ENCODE results near the gene HDAC9. TPM values are rescaled to one million over a fixed set of nuclear protein-coding genes. Genes with fewer than 3 reads are reported as not detected.

The HDAC9 gene
- total and polyA plus RNA-seq, 11 donors: 4.8 to 62.9 (median 30.6) TPM

DNA sequence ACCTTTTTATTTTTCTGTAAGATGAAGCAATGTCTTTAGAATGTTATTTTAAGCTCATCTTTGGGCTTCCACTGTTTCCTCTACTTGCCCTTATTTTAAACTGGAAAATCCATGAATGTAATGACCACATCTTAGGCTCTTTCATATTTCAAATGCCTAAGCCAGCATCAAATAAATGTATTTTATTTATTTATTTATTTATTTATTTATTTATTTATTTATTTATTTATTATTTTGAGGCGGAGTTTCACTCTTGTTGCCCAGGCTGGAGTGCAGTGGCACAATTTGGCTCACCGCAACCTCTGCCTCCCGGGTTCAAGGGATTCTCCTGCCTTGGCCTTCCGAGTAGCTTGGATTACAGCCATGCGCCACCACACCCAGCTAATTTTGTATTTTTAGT is 69.2 kb downstream of the HDAC9 start:
- Histone ChIP-seq H3K27ac (no peak overlapping the region), H3K4me3 (no peak overlapping the region), H3K36me3 (no peaks in the 10 kb centered on the region), H3K27me3 (no peaks in the 10 kb centered on the region), H3K9me3 (no peaks in the 10 kb centered on the region), H3K4me1 (peaks cover 0 to 14% (median 3%) of the 10 kb centered on the region in 12 donors)
- TF ChIP-seq CTCF (IDR thresholded peaks at IDR 0.05) (no peak), POLR2A (IDR thresholded peaks at IDR 0.05) (no peak)
- 96 to 97% (median 96%) methylated on average over 5 of the region's 5 CpGs for WGBS, 4 donors
- intact Hi-C loops (cut with DNase I): loop anchor here in 3 of 10 donors (5.0 to 10.0 kb wide), 2 partner anchors 67 to 170 kb away; partner anchors contain the start of gene HDAC9 (in 2 of the 3)
- ATAC-seq: no peak
- DNase-seq: no peak

- intact Hi-C loops (cut with DNase I): loop anchor here in 2 of 10 donors (5.0 to 10.0 kb wide), 2 partner anchors 68 to 171 kb away; partner anchors contain the start of gene HDAC9 (in 1 of the 2)
- H3K27me3 ChIP-seq: no peaks in the 10 kb centered on the region
Observed at GRCh38 chr7:18565337-18565736, 69.8 kb downstream of the HDAC9 start.

GRCh38 chr7:18566205-18566604 is 70.7 kb downstream of the HDAC9 start:
- no peaks in the 10 kb centered on the region for H3K36me3 ChIP-seq
- ATAC-seq: no peak
- H3K4me3 ChIP-seq: no peak overlapping the region
- H3K27ac ChIP-seq: no peak overlapping the region
- DNase-seq: no peak
- intact Hi-C loops (cut with DNase I): loop anchor here in 3 of 10 donors (1.0 to 10.0 kb wide), 3 partner anchors 19 to 171 kb away; partner anchors contain the start of gene HDAC9 (in 1 of the 3)
- H3K27me3 ChIP-seq: no peaks in the 10 kb centered on the region
- 98 to 100% (median 99%) methylated on average over 1 of the region's 1 CpG for WGBS, 4 donors
- no peak for TF ChIP-seq POLR2A (IDR thresholded peaks at IDR 0.05)
- no peak for TF ChIP-seq CTCF (IDR thresholded peaks at IDR 0.05)
- H3K4me1 ChIP-seq: peaks cover 0 to 24% (median 6%) of the 10 kb centered on the region in 12 donors
- H3K9me3 ChIP-seq: no peaks in the 10 kb centered on the region

More at GRCh38 chr7:18565337-18565736, 69.8 kb downstream of the HDAC9 start:
- no peak for ATAC-seq
- no peak for DNase-seq
- no peak overlapping the region for H3K4me3 ChIP-seq
- peaks cover 0 to 16% (median 3%) of the 10 kb centered on the region in 12 donors for H3K4me1 ChIP-seq
- no peak for TF ChIP-seq POLR2A (IDR thresholded peaks at IDR 0.05)
- no peak for TF ChIP-seq CTCF (IDR thresholded peaks at IDR 0.05)
- H3K36me3 ChIP-seq: no peaks in the 10 kb centered on the region
- no peaks in the 10 kb centered on the region for H3K9me3 ChIP-seq
- no peak overlapping the region for H3K27ac ChIP-seq

DNA sequence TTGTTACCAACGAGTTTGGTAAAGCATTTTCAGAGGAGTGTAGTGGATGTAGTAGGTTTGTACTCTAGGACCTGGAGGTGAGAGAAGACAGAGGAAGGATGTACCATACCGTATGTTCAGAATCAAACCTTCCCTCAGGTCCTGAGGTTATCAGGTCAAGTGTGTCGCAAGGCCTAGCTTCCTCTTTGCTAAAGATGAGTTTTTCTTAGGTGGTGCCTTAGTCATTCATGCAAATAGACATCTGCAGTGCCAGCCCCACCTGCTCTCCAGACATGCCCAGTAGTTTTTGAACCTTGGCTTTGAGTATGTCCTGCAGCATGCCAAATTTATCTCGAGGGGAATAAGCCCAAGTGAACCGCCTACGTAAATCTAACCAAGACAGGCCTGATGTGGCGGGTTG is 71.3 kb downstream of the HDAC9 start:
- Histone ChIP-seq H3K27me3 (no peaks in the 10 kb centered on the region), H3K9me3 (no peaks in the 10 kb centered on the region), H3K36me3 (no peaks in the 10 kb centered on the region), H3K4me1 (peaks cover 0 to 26% (median 6%) of the 10 kb centered on the region in 12 donors), H3K4me3 (no peak overlapping the region), H3K27ac (no peak overlapping the region)
- WGBS, 4 donors: 85 to 89% (median 87%) methylated on average over 7 of the region's 7 CpGs
- intact Hi-C loops (cut with DNase I): loop anchor here in 3 of 10 donors (1.0 to 10.0 kb wide), 3 partner anchors 18 to 172 kb away; partner anchors contain the start of gene HDAC9 (in 1 of the 3)
- ATAC-seq (no peak), DNase-seq (no peak)
- no peak for TF ChIP-seq CTCF (IDR thresholded peaks at IDR 0.05)
- no peak for TF ChIP-seq POLR2A (IDR thresholded peaks at IDR 0.05)
